SH-SY5Y (cell line): ENCODE results near the gene GLIPR1L1.

Experiments
- GATA2 ChIP-seq: IDR thresholded peaks from 2 replicates; pipeline ENCODE4 v1.6.1; 2011; ENCODE audit warnings: mild to moderate bottlenecking, low read depth, low read length
- GATA3 ChIP-seq: IDR thresholded peaks from 2 replicates; pipeline ENCODE4 v1.6.1; 2011; ENCODE audit warnings: low read depth, mild to moderate bottlenecking, low read length, moderate library complexity

- TF ChIP-seq GATA2 (no peak), GATA3 (no peak)
Measured at GRCh38 chr12:75349946-75350345, 15.5 kb downstream of the GLIPR1L1 start.
